ENCODE measurements around the gene ATAD1.

DNA sequence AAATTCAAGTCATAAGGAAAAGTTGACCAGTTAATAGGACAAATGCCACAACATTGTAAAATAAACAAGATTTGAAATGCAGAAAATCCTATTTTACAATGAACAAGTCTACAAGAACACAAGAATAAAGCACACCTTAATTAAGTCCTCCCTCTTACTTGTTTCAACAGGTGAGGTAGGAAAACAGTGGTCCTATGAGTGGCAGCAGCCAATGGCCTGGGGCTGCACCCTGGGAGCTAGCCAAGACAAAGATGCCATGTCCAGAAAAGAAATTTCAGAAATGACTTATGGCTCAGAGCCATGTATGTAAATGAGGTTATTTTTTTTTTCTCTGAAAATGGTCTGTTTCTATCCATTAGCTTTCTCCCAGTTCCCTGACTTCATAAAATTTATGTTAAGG lies 31.0 kb upstream of the ATAD1 start:
- TF ChIP-seq GATA1 (IDR thresholded peaks at IDR 0.05; ENCODE audit: low read depth, low read length) (no peak), POLR2A (IDR thresholded peaks at IDR 0.05; ENCODE audit: low read length) (no peak)
